HG03196 (cell line): ENCODE data around the gene ZCCHC7.
A peak's percentile ranks its signal among the peaks of the same experiment; 100 is the strongest.
"Not testable (repeated sequence)": the region's sequence is repeated elsewhere in the genome, so short reads cannot be mapped to it uniquely, and the experiment has no call there.

ENCODE experiments used
- ATAC-seq: cut with Tn5 transposase; IDR thresholded peaks from one replicate; pipeline ENCODE4 v1.9.1; 2021; ENCODE audit not compliant: unreplicated experiment

Gene ZCCHC7

GRCh38 chr9:37119907-37120842 lies at the start of gene ZCCHC7:
ZCCHC7 (plus strand) TSS chr9:37120574.
- peak; percentile 93 for ATAC-seq

GRCh38 chr9:37074790-37075189 lies 45.6 kb upstream of the ZCCHC7 start:
- ATAC-seq, result not testable (repeated sequence)

GRCh38 chr9:37079370-37080164 lies 40.8 kb upstream of the ZCCHC7 start:
- ATAC-seq, result peak; percentile 88

- peak; percentile 13 for ATAC-seq
These were observed 40.2 kb upstream of the ZCCHC7 start for GRCh38 chr9:37080165-37080628.

GRCh38 chr9:37081507-37081906 lies 38.9 kb upstream of the ZCCHC7 start:
- not testable (repeated sequence) for ATAC-seq

- ATAC-seq, result no peak
These were observed 38.1 kb upstream of the ZCCHC7 start for GRCh38 chr9:37082214-37082765.

- ATAC-seq, result no peak
These were observed 36.7 kb upstream of the ZCCHC7 start for GRCh38 chr9:37083654-37084053.

- ATAC-seq, result no peak
These were observed 35.1 kb upstream of the ZCCHC7 start for GRCh38 chr9:37085233-37085632.

- not testable (repeated sequence) for ATAC-seq
These were observed 27.6 kb upstream of the ZCCHC7 start for GRCh38 chr9:37092714-37093295.

GRCh38 chr9:37094751-37095150 lies 25.6 kb upstream of the ZCCHC7 start:
- ATAC-seq, result no peak

GRCh38 chr9:37096628-37097027 lies 23.7 kb upstream of the ZCCHC7 start:
- ATAC-seq, result no peak

- no peak for ATAC-seq
These were observed 23.1 kb upstream of the ZCCHC7 start for GRCh38 chr9:37097294-37097693.

GRCh38 chr9:37100327-37100726 lies 20.0 kb upstream of the ZCCHC7 start:
- ATAC-seq, result no peak

- ATAC-seq, result no peak
These were observed 19.6 kb upstream of the ZCCHC7 start for GRCh38 chr9:37100741-37101140.

GRCh38 chr9:37102486-37102885 lies 17.9 kb upstream of the ZCCHC7 start:
- no peak for ATAC-seq

GRCh38 chr9:37104183-37104889 lies 16.0 kb upstream of the ZCCHC7 start:
- no peak for ATAC-seq

- no peak for ATAC-seq
These were observed 15.1 kb upstream of the ZCCHC7 start for GRCh38 chr9:37105234-37105633.

- no peak for ATAC-seq
These were observed 12.7 kb upstream of the ZCCHC7 start for GRCh38 chr9:37107701-37108100.

- not testable (repeated sequence) for ATAC-seq
These were observed 5.9 kb upstream of the ZCCHC7 start for GRCh38 chr9:37114442-37114841.

- no peak for ATAC-seq
These were observed 2.4 kb upstream of the ZCCHC7 start for GRCh38 chr9:37117956-37118355.
